GM23248 (cell line): ENCODE results near the gene FRMD3. TPM values are rescaled to one million over a fixed set of nuclear protein-coding genes. Genes with fewer than 3 reads are reported as not detected.

Experiments used
- DNase-seq: peaks from one replicate; pipeline ENCODE4 v3.0.0-alpha.2; 2015
- H2AFZ ChIP-seq: fragments of 200-600 bp; sonication (generic); 2 replicates; pipeline ENCODE4 v1.6.1; 2016; ENCODE audit warnings: antibody characterized with exemption
- H3F3A ChIP-seq: fragments of 200-600 bp; sonication (generic); 2 replicates; pipeline ENCODE4 v1.6.1; 2016; ENCODE audit warnings: mild to moderate bottlenecking, antibody characterized with exemption, mixed run types; ENCODE audit not compliant: insufficient read depth
- H3K27ac ChIP-seq: fragments of 200-600 bp; sonication (generic); 2 replicates; pipeline ENCODE4 v1.5.1; 2016; ENCODE audit warnings: mild to moderate bottlenecking
- H3K27me3 ChIP-seq: fragments of 200-600 bp; sonication (generic); replicated peaks from 2 replicates; pipeline ENCODE4 v1.6.1; 2016; ENCODE audit warnings: mild to moderate bottlenecking; ENCODE audit not compliant: insufficient read depth
- H3K36me3 ChIP-seq: fragments of 200-600 bp; sonication (generic); 2 replicates; pipeline ENCODE4 v1.6.1; 2016; ENCODE audit warnings: low read depth, mild to moderate bottlenecking
- H3K4me1 ChIP-seq: fragments of 200-600 bp; sonication (generic); 2 replicates; pipeline ENCODE4 v1.6.1; 2016; ENCODE audit warnings: mild to moderate bottlenecking; ENCODE audit not compliant: insufficient read depth
- H3K4me2 ChIP-seq: fragments of 200-600 bp; sonication (generic); one replicate; pipeline ENCODE4 v1.6.1; 2016; ENCODE audit warnings: mild to moderate bottlenecking; ENCODE audit not compliant: unreplicated experiment
- H3K4me3 ChIP-seq: fragments of 200-600 bp; sonication (generic); 2 replicates; pipeline ENCODE4 v1.5.1; 2016; ENCODE audit warnings: mild to moderate bottlenecking
- H3K79me2 ChIP-seq: fragments of 200-600 bp; sonication (generic); 2 replicates; pipeline ENCODE4 v1.6.1; 2016; ENCODE audit warnings: mild to moderate bottlenecking; ENCODE audit not compliant: insufficient read depth
- H3K9ac ChIP-seq: fragments of 200-600 bp; sonication (generic); 2 replicates; pipeline ENCODE4 v1.6.1; 2016; ENCODE audit warnings: mild to moderate bottlenecking
- H3K9me2 ChIP-seq: fragments of 200-600 bp; sonication (generic); 2 replicates; pipeline ENCODE4 v1.6.1; 2016; ENCODE audit warnings: mixed run types, mild to moderate bottlenecking, moderate library complexity; ENCODE audit not compliant: insufficient read depth
- H3K9me3 ChIP-seq: fragments of 200-600 bp; sonication (generic); one replicate; pipeline ENCODE4 v1.6.1; 2017; ENCODE audit warnings: low read depth
- H4K20me1 ChIP-seq: fragments of 200-600 bp; sonication (generic); 2 replicates; pipeline ENCODE4 v1.6.0; 2016; ENCODE audit not compliant: insufficient read depth
- EZH2 ChIP-seq: fragments of 200-600 bp; sonication (generic); IDR thresholded peaks from 2 replicates; pipeline ENCODE4 v1.6.1; 2018; ENCODE audit warnings: antibody characterized with exemption, mild to moderate bottlenecking; ENCODE audit not compliant: insufficient read depth, poor library complexity, severe bottlenecking
- EZH2phosphoT487 ChIP-seq: fragments of 200-600 bp; sonication (generic); IDR thresholded peaks from 2 replicates; pipeline ENCODE4 v1.6.1; 2018; ENCODE audit warnings: antibody characterized with exemption, moderate library complexity, mild to moderate bottlenecking, low read depth; ENCODE audit not compliant: insufficient read depth
- WGBS, 2 experiments: methylation state at CpG; one replicate each; pipeline ENCODE4 v1.1.6; 2015 to 2017; ENCODE audit warnings: low lambda C conversion rate in 2 of 2, low coverage in 1 of 2; ENCODE audit errors: missing lambda C conversion rate in 2 of 2; 5-methylcytosine and 5-hydroxymethylcytosine counted together
- in situ Hi-C: fragments of 300-500 bp; cut with MboI; formaldehyde crosslinking; loops from 2 replicates; pipeline ENCODE4 v1.15.0; 2020
- polyA plus RNA-seq: library from polyadenylated mRNA; unstranded; fragments of >200 nt; fragmentation: Nextera tagmentation; extraction: Ambion mirVana; gene quantifications from 2 replicates; pipeline ENCODE4 v1.2.1, GENCODE V29; 2016
- total RNA-seq: library from RNA; depleted of rRNA; stranded (reverse); fragments of >200 nt; shearing (Covaris generic); gene quantifications from 2 replicates; pipeline ENCODE4 v1.2.3, GENCODE V29; 2014

The FRMD3 gene
- total and polyA plus RNA-seq, 2 experiments from 2014 or later, result 0.32 to 0.66 TPM

DNA sequence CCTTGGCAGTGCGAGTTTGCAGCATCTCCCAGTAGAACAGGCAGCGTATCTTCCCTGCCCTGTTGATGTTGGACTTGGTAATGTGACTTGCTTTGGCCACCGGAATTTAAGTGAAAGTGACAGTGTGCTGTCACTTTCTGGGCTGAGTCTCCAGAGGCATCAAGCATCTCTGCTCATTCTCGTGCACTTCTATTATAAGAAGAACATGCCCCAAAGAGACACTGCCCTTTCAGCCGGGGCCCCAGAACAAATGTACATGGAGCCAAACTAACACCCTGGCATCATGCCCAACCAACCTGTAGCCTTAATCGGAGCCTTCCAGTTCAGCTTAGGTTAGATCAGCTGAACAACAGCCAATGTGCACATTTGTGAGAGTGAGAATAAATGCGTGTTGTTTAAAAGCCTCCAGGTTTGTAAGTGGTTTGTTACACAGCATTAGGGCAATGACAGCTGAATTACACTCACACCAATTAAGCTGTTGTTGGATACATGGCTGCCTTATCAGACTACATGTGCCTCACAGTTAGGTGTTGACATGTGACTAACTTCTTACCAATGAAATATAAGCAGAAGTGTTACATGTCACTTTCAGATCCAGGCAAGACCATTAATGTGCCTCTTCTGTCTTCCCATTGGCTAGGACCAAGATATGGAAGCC is 22.1 kb upstream of the FRMD3 start:
- Histone ChIP-seq H3K9me3 (no peaks in the 10 kb centered on the region), H3K36me3 (no peaks in the 10 kb centered on the region), H3K4me2 (no peak overlapping the region), H3K79me2 (no peaks in the 10 kb centered on the region), H3K4me1 (no peaks in the 10 kb centered on the region), H2AFZ (no peak overlapping the region), H3K9me2 (no peaks in the 10 kb centered on the region), H3K27me3 (no peaks in the 10 kb centered on the region), H3K9ac (no peak overlapping the region), H3K27ac (no peak overlapping the region), H3K4me3 (no peak overlapping the region), H3F3A (no peaks in the 10 kb centered on the region), H4K20me1 (no peaks in the 10 kb centered on the region)
- TF ChIP-seq EZH2phosphoT487 (no peak), EZH2 (no peak)
- WGBS, 2 experiments, result 89 to 90% methylated on average over 7 of the region's 7 CpGs
- in situ Hi-C loops, result no loop called here
- DNase-seq, result no peak

DNA sequence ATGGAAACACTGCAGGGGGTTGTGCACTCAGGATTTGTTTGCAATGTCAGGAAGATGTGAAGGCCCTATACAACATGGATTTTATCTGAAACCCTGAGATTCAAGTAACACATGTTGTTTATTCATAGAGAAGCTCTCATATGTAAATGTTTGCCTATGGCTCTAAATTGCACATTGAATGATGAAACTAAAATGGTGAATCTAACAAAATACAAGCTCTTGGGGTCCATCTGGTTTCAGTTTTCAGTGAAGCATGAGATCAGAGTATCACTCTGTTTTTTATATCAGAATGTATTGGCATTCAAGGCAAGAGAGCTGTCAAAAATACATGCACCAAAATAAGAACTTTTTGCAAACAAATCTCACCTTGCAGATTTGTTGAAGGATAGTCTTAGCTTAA is 19.6 kb upstream of the FRMD3 start:
- Histone ChIP-seq H3K9me2 (no peaks in the 10 kb centered on the region), H3K9ac (no peak overlapping the region), H4K20me1 (no peaks in the 10 kb centered on the region), H3F3A (no peaks in the 10 kb centered on the region), H3K36me3 (no peaks in the 10 kb centered on the region), H3K9me3 (no peaks in the 10 kb centered on the region), H3K4me3 (no peak overlapping the region), H3K4me1 (no peaks in the 10 kb centered on the region), H3K4me2 (no peak overlapping the region), H3K27ac (no peak overlapping the region), H3K79me2 (no peaks in the 10 kb centered on the region), H2AFZ (no peak overlapping the region), H3K27me3 (no peaks in the 10 kb centered on the region)
- DNase-seq, result no peak
- TF ChIP-seq EZH2 (no peak), EZH2phosphoT487 (no peak)
- in situ Hi-C loops, result no loop called here

DNA sequence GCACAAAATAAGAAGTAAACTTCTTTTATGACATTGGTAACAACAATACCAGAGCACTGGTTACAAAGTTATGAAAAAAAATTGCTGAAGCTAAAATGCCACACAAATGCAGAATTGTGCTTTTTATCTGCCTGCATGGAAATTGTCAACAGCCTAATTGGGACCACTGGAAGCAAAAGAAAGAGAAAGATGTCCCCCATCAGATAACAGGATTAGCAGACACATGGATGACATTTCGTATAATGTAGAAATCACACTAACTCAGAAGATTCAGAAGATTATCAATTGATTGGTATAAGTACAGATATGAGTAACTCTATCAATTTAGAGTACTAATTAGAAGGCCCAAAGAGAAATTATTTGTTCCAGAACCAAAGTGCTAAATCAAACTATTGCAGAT is 19.1 kb upstream of the FRMD3 start:
- no peak overlapping the region for H2AFZ ChIP-seq
- no peak overlapping the region for H3K9ac ChIP-seq
- H3K9me3 ChIP-seq, result no peaks in the 10 kb centered on the region
- no peaks in the 10 kb centered on the region for H3K36me3 ChIP-seq
- H3K27me3 ChIP-seq, result no peaks in the 10 kb centered on the region
- no peak overlapping the region for H3K4me3 ChIP-seq
- H4K20me1 ChIP-seq, result no peaks in the 10 kb centered on the region
- H3K4me1 ChIP-seq, result no peaks in the 10 kb centered on the region
- no peaks in the 10 kb centered on the region for H3K9me2 ChIP-seq
- H3K79me2 ChIP-seq, result no peaks in the 10 kb centered on the region
- no peak overlapping the region for H3K27ac ChIP-seq
- no peaks in the 10 kb centered on the region for H3F3A ChIP-seq
- TF ChIP-seq EZH2 (no peak), EZH2phosphoT487 (no peak)
- no peak for DNase-seq
- in situ Hi-C loops, result no loop called here
- 69 to 86% methylated on average over 1 of the region's 1 CpG for WGBS, 2 experiments
- no peak overlapping the region for H3K4me2 ChIP-seq

DNA sequence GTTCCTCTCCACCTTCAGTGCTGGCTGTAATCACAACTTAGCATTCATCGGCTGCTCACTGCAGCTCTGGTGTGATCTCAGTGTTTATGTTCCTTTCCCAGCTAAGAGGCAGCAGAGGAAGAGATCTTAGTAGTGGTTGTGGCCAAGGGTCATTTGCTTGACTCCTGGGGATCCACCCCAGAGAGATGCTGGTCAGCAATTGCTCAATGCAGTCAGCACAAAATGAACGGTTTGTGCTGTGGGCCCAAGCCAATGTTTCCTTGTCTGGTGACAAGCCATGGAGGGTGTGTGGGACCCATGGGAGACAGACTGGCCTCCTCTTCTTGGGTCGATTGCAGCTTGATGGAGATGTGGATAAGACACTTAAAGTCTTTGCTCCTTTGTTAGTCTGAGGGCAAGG is 16.1 kb upstream of the FRMD3 start:
- Histone ChIP-seq H3K36me3 (no peaks in the 10 kb centered on the region), H3K9me3 (peaks cover 3% of the 10 kb centered on the region), H3K4me1 (no peaks in the 10 kb centered on the region), H3K27ac (no peak overlapping the region), H3K27me3 (no peaks in the 10 kb centered on the region), H3K9me2 (no peaks in the 10 kb centered on the region), H3F3A (no peaks in the 10 kb centered on the region), H2AFZ (no peak overlapping the region), H4K20me1 (no peaks in the 10 kb centered on the region), H3K9ac (no peak overlapping the region), H3K4me3 (no peak overlapping the region), H3K79me2 (no peaks in the 10 kb centered on the region), H3K4me2 (no peak overlapping the region)
- no peak for TF ChIP-seq EZH2
- TF ChIP-seq EZH2phosphoT487, result no peak
- 75 to 80% methylated on average over 3 of the region's 3 CpGs for WGBS, 2 experiments
- in situ Hi-C loops, result no loop called here
- DNase-seq, result no peak
